HS-27A (cell line): Measurements from ENCODE around the gene PFKFB3.

ENCODE experiments used
- DNase-seq: peaks from one replicate; pipeline ENCODE4 v3.0.0-alpha.2; 2012; ENCODE audit warnings: low read depth, missing footprints

PFKFB3 gene

GRCh38 chr10:6300784-6301460, 98.2 kb downstream of the PFKFB3 start:
- DNase-seq = no peak

GRCh38 chr10:6301488-6302075, 98.8 kb downstream of the PFKFB3 start:
- no peak for DNase-seq
